Endothelial cell (in vitro differentiated cells): Measurements from ENCODE around the gene ARFRP1. TPM values are rescaled to one million over a fixed set of nuclear protein-coding genes. Genes with fewer than 3 reads are reported as not detected.

Experiments
- DNase-seq: peaks from one replicate; pipeline ENCODE4 v3.0.0; 2021; ENCODE audit warnings: low spot score
- H3K27ac Mint-ChIP-seq: one replicate; pipeline ENCODE4 v1.8.0; 2021; ENCODE audit warnings: mixed read lengths, inconsistent platforms; ENCODE audit not compliant: unreplicated experiment
- H3K27me3 Mint-ChIP-seq: one replicate; pipeline ENCODE4 v1.8.0; 2021; ENCODE audit warnings: mild to moderate bottlenecking, moderate library complexity, mixed read lengths, inconsistent platforms; ENCODE audit not compliant: unreplicated experiment
- H3K36me3 Mint-ChIP-seq: one replicate; pipeline ENCODE4 v1.8.0; 2021; ENCODE audit warnings: mild to moderate bottlenecking, low read depth, mixed read lengths, inconsistent platforms; ENCODE audit not compliant: unreplicated experiment
- H3K4me1 Mint-ChIP-seq: one replicate; pipeline ENCODE4 v1.8.0; 2021; ENCODE audit warnings: mild to moderate bottlenecking, mixed read lengths, inconsistent platforms; ENCODE audit not compliant: unreplicated experiment
- H3K4me3 Mint-ChIP-seq: one replicate; pipeline ENCODE4 v1.8.0; 2021; ENCODE audit warnings: mild to moderate bottlenecking, mixed read lengths, inconsistent platforms; ENCODE audit not compliant: unreplicated experiment
- H3K9me3 Mint-ChIP-seq: one replicate; pipeline ENCODE4 v1.8.0; 2021; ENCODE audit warnings: mixed read lengths, inconsistent platforms; ENCODE audit not compliant: unreplicated experiment
- CTCF ChIP-seq: fragments of 200-600 bp; sonication (generic); IDR thresholded peaks from one replicate; pipeline ENCODE4 v1.5.0; 2021; ENCODE audit warnings: antibody characterized with exemption; ENCODE audit not compliant: unreplicated experiment
- total RNA-seq: library from RNA; stranded (reverse); fragmentation: NEBNext Ultra II Directional; extraction: Animal tissue kit (Norgen Biotek cat#: 25700); gene quantifications from one replicate; pipeline ENCODE4 v1.2.1, GENCODE V29; 2021; ENCODE audit not compliant: unreplicated experiment

The ARFRP1 gene
- total RNA-seq, 1 donor from 2014 or later, result 33.4 TPM

- Mint-ChIP-seq H3K4me3 (no peak overlapping the region), H3K36me3 (peaks cover 4% of the 10 kb centered on the region), H3K4me1 (peaks cover 3% of the 10 kb centered on the region), H3K27me3 (peaks cover 7% of the 10 kb centered on the region), H3K9me3 (no peaks in the 10 kb centered on the region), H3K27ac (no peak overlapping the region)
- TF ChIP-seq CTCF, result no peak
- no peak for DNase-seq
These were observed 17.5 kb downstream of the ARFRP1 start for GRCh38 chr20:63690003-63690897.

GRCh38 chr20:63689046-63690002 lies 18.5 kb downstream of the ARFRP1 start:
- TF ChIP-seq CTCF, result no peak
- DNase-seq, result no peak
- H3K4me1 Mint-ChIP-seq, result peaks cover 3% of the 10 kb centered on the region
- no peaks in the 10 kb centered on the region for H3K9me3 Mint-ChIP-seq
- no peak overlapping the region for H3K4me3 Mint-ChIP-seq
- no peak overlapping the region for H3K27ac Mint-ChIP-seq
- H3K36me3 Mint-ChIP-seq, result peaks cover 4% of the 10 kb centered on the region
- peaks cover 7% of the 10 kb centered on the region for H3K27me3 Mint-ChIP-seq

- Mint-ChIP-seq H3K4me1 (peaks cover 3% of the 10 kb centered on the region), H3K27me3 (peaks cover 7% of the 10 kb centered on the region), H3K9me3 (no peaks in the 10 kb centered on the region), H3K36me3 (no peaks in the 10 kb centered on the region), H3K27ac (no peak overlapping the region), H3K4me3 (no peak overlapping the region)
- no peak for TF ChIP-seq CTCF
- no peak for DNase-seq
These were observed 19.3 kb downstream of the ARFRP1 start for GRCh38 chr20:63688228-63689045.

- DNase-seq, result no peak
- Mint-ChIP-seq H3K4me3 (no peak overlapping the region), H3K36me3 (no peaks in the 10 kb centered on the region), H3K27ac (no peak overlapping the region), H3K4me1 (peaks cover 3% of the 10 kb centered on the region), H3K27me3 (peaks cover 5% of the 10 kb centered on the region), H3K9me3 (no peaks in the 10 kb centered on the region)
- TF ChIP-seq CTCF, result no peak
These were observed 20.2 kb downstream of the ARFRP1 start for GRCh38 chr20:63687419-63688178.
